Bone marrow (tissue), 2 donors: ENCODE data around the gene ARNT2.
"Not testable (repeated sequence)": the region's sequence is repeated elsewhere in the genome, so short reads cannot be mapped to it uniquely, and the experiment has no call there.

Source experiments
- DNase-seq, 2 donors: peaks; one replicate each; lab custom pipeline; 2025; lab: John Stamatoyannopoulos, UW

Gene ARNT2

DNA sequence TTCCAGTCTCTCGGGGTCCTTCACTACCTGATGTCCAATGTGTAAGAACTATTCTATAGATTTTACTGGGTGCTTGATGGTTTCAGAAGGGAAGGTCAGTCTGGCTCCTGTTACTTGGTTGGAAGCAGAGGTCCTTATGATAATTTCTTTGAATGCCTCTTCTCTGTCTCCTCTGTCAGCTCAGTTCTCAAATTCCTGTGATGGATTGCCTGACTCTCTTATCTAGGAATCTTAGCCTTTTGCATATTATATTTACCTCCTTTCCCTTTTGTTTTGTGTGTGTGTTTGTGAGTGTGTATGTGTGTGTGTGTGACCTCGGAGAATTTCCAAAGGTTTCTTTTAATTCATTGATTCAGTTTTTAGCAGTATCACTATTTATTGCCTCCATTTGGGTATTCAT is 88.2 kb downstream of the ARNT2 start:
- no peak for DNase-seq

DNA sequence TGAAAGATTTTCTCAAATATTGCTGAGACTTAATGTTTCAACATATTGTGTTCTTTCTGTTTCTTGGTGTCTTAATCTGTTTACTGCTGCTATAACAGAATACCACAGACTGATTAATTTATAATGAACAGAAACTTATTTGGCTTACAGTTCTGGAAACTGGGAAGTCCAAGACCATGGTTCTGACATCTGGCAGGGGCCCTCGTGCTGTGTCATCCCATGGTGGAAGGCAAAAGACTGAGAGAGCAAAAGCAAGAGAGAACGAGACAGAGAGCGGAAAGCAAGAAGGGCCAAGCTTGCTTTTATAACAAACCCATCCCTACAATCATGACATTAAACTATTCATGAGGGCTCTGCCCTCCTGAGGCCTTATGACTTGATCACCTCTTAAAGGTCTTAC is 88.7 kb downstream of the ARNT2 start:
- DNase-seq, result no peak

DNA sequence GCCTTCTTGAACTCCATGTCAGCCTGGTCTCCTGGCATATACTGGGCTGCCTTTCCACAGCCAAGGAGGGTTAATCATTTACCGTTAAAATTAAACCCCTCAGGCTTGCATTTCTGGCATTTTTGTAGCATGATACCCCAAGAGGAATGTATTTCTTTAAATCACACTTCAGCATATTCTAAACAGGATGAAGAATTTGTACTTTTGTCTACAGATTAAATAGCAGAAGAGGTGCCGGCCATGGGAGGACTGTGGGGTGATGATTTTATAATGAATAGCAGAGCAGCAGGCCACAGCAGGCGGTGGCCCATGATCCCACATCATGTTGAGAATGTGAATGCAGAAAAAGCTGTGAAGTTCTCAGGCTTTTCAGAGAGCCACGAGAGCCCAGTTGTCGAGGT is 90.2 kb downstream of the ARNT2 start:
- no peak for DNase-seq

GRCh38 chr15:80494756-80495155 is 90.6 kb downstream of the ARNT2 start:
- DNase-seq, result no peak

GRCh38 chr15:80495401-80495942 is 91.3 kb downstream of the ARNT2 start:
- no peak for DNase-seq

- DNase-seq, result no peak
These were observed 91.9 kb downstream of the ARNT2 start for GRCh38 chr15:80496096-80496495.

DNA sequence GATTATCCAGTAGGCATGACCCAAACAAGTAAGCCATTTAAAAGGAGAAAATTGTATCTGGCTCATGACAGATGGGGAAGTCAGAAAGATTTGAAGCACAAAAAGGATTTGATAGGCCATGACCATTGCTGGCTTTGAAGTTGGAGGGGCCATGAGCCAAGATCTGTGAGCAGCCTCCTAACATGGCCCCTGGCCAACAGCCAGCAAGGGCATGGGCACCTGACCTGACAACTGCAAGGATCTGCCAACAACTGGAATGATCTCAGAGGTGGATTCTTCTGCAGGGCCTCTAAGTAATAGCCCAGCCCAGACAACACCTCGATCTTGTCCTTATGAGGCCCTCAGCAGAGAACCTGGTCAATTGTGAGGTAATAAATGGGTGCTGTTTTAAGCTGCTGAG is 93.0 kb downstream of the ARNT2 start:
- no peak for DNase-seq

- no peak for DNase-seq
These were observed 94.5 kb downstream of the ARNT2 start for GRCh38 chr15:80498652-80499051.

DNA sequence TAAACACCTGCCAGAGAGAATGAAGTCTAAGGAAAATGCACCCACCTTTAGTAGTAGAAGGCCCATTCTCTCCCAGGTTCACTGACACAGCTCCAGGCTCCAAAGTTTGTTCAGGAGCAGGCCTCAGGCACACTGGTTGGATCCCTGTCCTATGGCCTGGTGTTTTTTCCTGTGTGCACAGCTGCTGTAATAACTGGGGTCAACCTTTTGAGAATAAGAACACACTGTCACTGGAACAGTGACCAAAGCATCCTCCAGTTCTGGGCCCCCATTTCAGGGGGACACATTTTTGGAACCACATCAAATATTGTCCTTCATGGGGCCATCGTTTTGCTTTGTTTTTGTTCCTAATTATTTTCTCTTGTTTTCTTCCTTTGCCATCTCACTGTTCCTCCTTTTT is 95.8 kb downstream of the ARNT2 start:
- no peak for DNase-seq

DNA sequence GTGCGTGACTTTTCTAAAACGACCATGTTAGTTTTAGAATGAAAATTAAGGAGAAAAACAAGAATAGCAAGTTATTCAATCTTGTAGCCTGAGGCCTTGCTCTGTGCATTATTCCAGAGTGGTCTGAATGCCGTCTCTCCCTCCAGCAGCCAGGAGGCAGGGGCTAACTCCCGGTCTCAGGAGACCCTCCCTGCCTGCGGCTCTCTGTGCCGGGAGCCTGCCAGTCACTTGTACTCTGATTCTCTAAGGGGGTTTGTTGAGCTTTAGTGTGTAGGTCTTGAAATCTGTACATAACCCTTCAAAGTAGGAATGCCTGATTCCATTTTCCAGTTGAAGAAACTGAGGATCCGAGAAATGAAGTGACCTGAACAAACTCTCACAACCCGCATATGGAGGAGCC is 97.3 kb downstream of the ARNT2 start:
- no peak for DNase-seq

DNA sequence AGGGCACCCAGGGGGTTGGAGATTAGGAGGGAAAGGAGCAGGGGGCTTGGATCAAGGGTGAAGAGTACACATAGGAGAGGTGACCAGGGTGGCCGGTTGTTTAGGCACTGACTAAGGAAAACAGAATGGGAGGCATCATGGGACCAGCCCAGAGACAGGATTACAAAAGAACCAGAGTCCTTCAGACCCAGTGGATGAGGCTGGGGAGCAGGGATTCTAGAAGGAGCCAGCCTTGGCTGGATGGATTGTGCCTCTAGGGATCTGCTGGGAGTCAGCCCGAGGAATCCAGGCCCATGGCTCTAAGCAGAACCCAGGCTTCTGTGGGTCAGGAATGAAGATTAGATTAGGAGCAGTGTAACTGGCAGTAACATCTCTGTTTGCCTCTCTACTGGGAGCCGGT is 98.6 kb downstream of the ARNT2 start:
- no peak for DNase-seq

- no peak for DNase-seq
These were observed 99.3 kb downstream of the ARNT2 start for GRCh38 chr15:80503319-80503952.

DNA sequence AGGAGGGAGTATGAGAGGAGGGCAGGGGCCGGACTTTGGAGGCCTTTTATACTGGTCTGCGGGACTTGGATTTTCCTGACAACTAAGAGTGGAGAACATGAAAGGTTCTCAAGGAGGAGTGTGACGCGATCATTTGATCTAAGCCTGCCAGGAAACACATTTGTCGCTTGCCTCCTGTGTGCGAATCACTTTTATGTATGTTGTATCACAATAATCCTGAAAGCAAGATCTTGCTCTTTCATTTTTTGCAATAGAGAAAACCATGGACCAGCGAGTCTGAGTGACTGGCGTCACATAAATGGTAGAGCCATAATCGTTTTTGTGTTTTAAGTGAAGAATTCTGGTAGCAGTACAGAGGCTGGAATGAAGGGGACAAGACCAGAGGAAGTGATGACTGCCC is 100.7 kb downstream of the ARNT2 start:
- DNase-seq, result no peak

- no peak for DNase-seq
These were observed 102.2 kb downstream of the ARNT2 start for GRCh38 chr15:80506286-80506893.

GRCh38 chr15:80507131-80507530 is 102.9 kb downstream of the ARNT2 start:
- DNase-seq, result no peak

GRCh38 chr15:80507638-80508316 is 103.6 kb downstream of the ARNT2 start:
- no peak for DNase-seq

GRCh38 chr15:80508783-80509182 is 104.6 kb downstream of the ARNT2 start:
- DNase-seq, result no peak

DNA sequence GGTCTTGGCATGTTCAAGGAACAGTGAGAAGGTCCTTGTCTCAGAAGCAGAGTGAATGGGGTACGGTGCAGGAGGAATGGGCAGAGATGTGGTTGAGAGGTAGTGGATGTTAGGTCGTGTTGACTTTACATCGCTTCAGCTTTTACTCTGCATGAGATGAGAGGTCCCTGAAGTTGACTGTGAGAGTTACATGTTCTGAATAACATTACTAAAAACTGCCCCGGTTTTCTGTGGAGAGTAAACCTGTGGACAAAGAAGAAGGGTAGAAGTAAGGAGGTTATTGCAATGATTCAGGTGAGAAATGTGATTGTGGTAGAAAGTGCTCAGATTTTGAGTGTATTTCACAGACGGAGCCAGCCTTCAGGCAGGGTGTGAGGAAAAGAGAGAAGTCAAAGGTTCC is 105.6 kb downstream of the ARNT2 start:
- DNase-seq, result no peak

GRCh38 chr15:80510985-80511384 is 106.8 kb downstream of the ARNT2 start:
- DNase-seq, result not testable (repeated sequence)

DNA sequence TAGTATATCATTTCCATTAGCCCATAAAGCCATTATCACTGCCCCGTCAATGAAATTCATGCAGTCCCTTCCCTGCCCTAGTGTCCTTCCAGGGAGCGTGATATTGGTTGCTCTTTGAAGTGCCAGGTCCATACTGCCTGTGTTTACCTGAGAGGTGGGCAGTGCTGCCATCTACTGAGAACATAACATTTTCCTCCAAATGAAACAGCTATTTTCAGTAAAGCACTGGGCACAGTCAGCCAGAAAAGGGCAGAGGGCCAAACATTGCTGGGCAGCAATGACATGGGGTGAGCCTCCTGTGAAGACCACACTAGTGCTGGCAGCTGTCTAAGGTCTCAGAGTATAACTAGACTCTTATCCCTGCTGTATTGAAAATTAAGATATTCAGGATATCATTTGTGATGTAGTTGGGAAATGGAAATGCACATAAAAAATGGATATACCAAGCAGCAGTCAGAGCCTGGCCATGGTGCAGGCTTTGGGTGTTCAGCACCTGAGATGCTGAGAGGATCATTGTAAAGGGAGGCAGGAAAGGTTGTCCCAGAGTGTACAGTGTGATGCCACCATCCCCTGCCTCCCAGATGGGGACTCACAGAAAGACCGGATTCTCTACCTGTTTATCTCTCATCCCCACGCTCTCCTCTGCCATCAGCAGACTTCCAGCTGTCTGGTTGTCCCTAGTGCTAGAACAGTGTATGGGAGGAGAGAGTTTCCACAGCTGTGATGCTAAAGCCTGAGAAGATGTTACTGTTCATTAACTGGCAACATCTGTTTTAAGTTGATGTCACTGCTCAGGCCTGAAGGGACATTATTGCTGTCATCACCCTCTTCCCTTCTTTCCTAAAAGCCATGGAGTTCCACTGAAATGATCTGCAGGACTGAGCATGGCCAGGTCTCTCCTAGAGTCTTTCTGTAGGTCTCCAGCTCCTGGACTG is 108.8 kb downstream of the ARNT2 start:
- DNase-seq, result no peak

GRCh38 chr15:80514071-80514780 is 110.0 kb downstream of the ARNT2 start:
- DNase-seq, result no peak

- DNase-seq, result no peak
These were observed 113.1 kb downstream of the ARNT2 start for GRCh38 chr15:80517290-80517689.
